Kidney (tissue), 14 donors: ENCODE measurements around the gene IL2RG. TPM values are rescaled to one million over a fixed set of nuclear protein-coding genes. Genes with fewer than 3 reads are reported as not detected.

Experiments used
- DNase-seq, 5 donors: peaks; one replicate each; pipeline ENCODE4 v3.0.0-alpha.2; 2013 to 2020
- FAIRE-seq: peaks from 2 replicates; lab custom pipeline; 2012; peaks lifted over from hg19 to GRCh38; lab: Jason Lieb, UNC
- H3K27ac ChIP-seq, 2 donors: one replicate each; pipeline ENCODE4 v1.7.0; 2013; ENCODE audit warnings: low read depth in 2 of 2, low read length in 2 of 2, inconsistent platforms in 1 of 2
- H3K27me3 ChIP-seq: one replicate; pipeline ENCODE4 v1.7.1; 2013; ENCODE audit warnings: low read length, inconsistent platforms; ENCODE audit not compliant: control insufficient read depth, insufficient read depth
- H3K36me3 ChIP-seq, 3 donors: one replicate each; pipeline versions ENCODE4 v1.7.0 to v1.7.1; 2013; ENCODE audit warnings: low read length in 3 of 3, control low read depth in 1 of 3, inconsistent platforms in 1 of 3; ENCODE audit not compliant: insufficient read depth in 3 of 3, control insufficient read depth in 2 of 3
- H3K4me1 ChIP-seq, 3 donors: one replicate each; pipeline versions ENCODE4 v1.7.0 to v1.7.1; 2013; ENCODE audit warnings: low read length in 3 of 3, inconsistent platforms in 1 of 3, low read depth in 1 of 3; ENCODE audit not compliant: control insufficient read depth in 2 of 3, insufficient read depth in 2 of 3
- H3K4me3 ChIP-seq, 3 donors: one replicate each; pipeline versions ENCODE4 v1.7.0 to v1.8.1; 2013; ENCODE audit warnings: low read length in 3 of 3, control low read depth in 1 of 3, inconsistent platforms in 1 of 3
- H3K9ac ChIP-seq, 3 donors: one replicate each; pipeline versions ENCODE4 v1.7.0 to v1.7.1; 2013; ENCODE audit warnings: low read length in 3 of 3, control low read depth in 1 of 3, inconsistent platforms in 1 of 3
- H3K9me3 ChIP-seq, 3 donors: one replicate each; pipeline versions ENCODE4 v1.7.0 to v1.7.1; 2013; ENCODE audit warnings: low read length in 3 of 3, control low read depth in 1 of 3, inconsistent platforms in 1 of 3; ENCODE audit not compliant: control insufficient read depth in 2 of 3, insufficient read depth in 1 of 3
- CTCF ChIP-seq: IDR thresholded peaks from 3 replicates; pipeline ENCODE4 v1.5.1; 2012; ENCODE audit warnings: mild to moderate bottlenecking, moderate library complexity, borderline replicate concordance; ENCODE audit not compliant: insufficient read depth; ENCODE audit errors: extremely low read depth
- intact Hi-C: fragments of 100-400 bp; cut with DNase I; formaldehyde crosslinking; loops from one replicate; pipeline ENCODE4 v1.11.1; 2022
- polyA plus RNA-seq: library from polyadenylated mRNA; stranded (reverse); fragments of 350-450 nt; fragmentation: Illumina TruSeq; extraction: RNeasy Lipid Tissue Mini Kit (QIAGEN cat#74804); gene quantifications from one replicate; pipeline ENCODE4 v1.2.3, GENCODE V29; 2014; ENCODE audit warnings: low read depth, low replicate concordance; ENCODE audit not compliant: insufficient read depth
- total RNA-seq: library from RNA; stranded (reverse); fragmentation: NEBNext Ultra II Directional; extraction: Animal tissue kit (Norgen Biotek cat#: 25700); gene quantifications from one replicate; pipeline ENCODE4 v1.2.1, GENCODE V29; 2021
- donor health status: control.
- donor health status: control.
- donor health status: control.
- donor health status: control.
- donor health status: control.
- donor health status: DM: yes; HTN: yes; CAD: no.
- donor health status: Normal renal cell carcinoma (clear cell type).

The IL2RG gene
- total and polyA plus RNA-seq, 2 donors from 2014 or later: 3.1 to 15.0 TPM

- Histone ChIP-seq H3K27me3 (no peaks in the 10 kb centered on the region), H3K9ac (no peak overlapping the region), H3K9me3 (no peaks in the 10 kb centered on the region), H3K36me3 (no peaks in the 10 kb centered on the region), H3K4me1 (no peaks in the 10 kb centered on the region), H3K4me3 (no peak overlapping the region), H3K27ac (no peak overlapping the region)
- DNase-seq (no peak), FAIRE-seq (no peak)
- intact Hi-C loops: no loop called here
- TF ChIP-seq CTCF: no peak
Measured at GRCh38 chrX:71105628-71106027, 5.7 kb downstream of the IL2RG start.

GRCh38 chrX:71103110-71103983 is 8.0 kb downstream of the IL2RG start:
- H3K36me3 ChIP-seq: no peaks in the 10 kb centered on the region
- H3K9me3 ChIP-seq: no peaks in the 10 kb centered on the region
- H3K4me3 ChIP-seq: no peak overlapping the region
- H3K27ac ChIP-seq: no peak overlapping the region
- peak in 4 of 5 donors; percentile 60 to 83 (median 67) for DNase-seq
- no peak for FAIRE-seq
- no peak overlapping the region for H3K9ac ChIP-seq
- H3K27me3 ChIP-seq: no peaks in the 10 kb centered on the region
- intact Hi-C loops: no loop called here
- no peak for TF ChIP-seq CTCF
- H3K4me1 ChIP-seq: no peaks in the 10 kb centered on the region

- Histone ChIP-seq H3K9me3 (no peaks in the 10 kb centered on the region), H3K36me3 (no peaks in the 10 kb centered on the region), H3K9ac (no peak overlapping the region), H3K4me3 (no peak overlapping the region), H3K27me3 (no peaks in the 10 kb centered on the region), H3K27ac (no peak overlapping the region), H3K4me1 (peaks cover 0 to 2% (median 0%) of the 10 kb centered on the region in 3 donors)
- intact Hi-C loops: no loop called here
- DNase-seq (no peak), FAIRE-seq (no peak)
- no peak for TF ChIP-seq CTCF
Measured at GRCh38 chrX:71102292-71102691, 9.1 kb downstream of the IL2RG start.
